Endodermal cell (in vitro differentiated cells): ENCODE data around the gene SQSTM1. TPM values are rescaled to one million over a fixed set of nuclear protein-coding genes. Genes with fewer than 3 reads are reported as not detected.
"Not testable (repeated sequence)": the region's sequence is repeated elsewhere in the genome, so short reads cannot be mapped to it uniquely, and the experiment has no call there.

Experiments used
- DNase-seq: peaks from one replicate; pipeline ENCODE4 v3.0.0-alpha.2; 2017
- H3K27ac ChIP-seq: 2 replicates; pipeline ENCODE4 v1.5.1; 2013; ENCODE audit warnings: mild to moderate bottlenecking, low read depth, low read length, moderate library complexity
- H3K27me3 ChIP-seq: 2 replicates; pipeline ENCODE4 v1.6.1; 2013; ENCODE audit warnings: mild to moderate bottlenecking, low read length, moderate library complexity; ENCODE audit not compliant: insufficient read depth, control insufficient read depth, poor library complexity, severe bottlenecking
- H3K36me3 ChIP-seq: 2 replicates; pipeline ENCODE4 v1.7.0; 2013; ENCODE audit warnings: mild to moderate bottlenecking, low read length, moderate library complexity; ENCODE audit not compliant: control insufficient read depth, insufficient read depth
- H3K4me1 ChIP-seq: one replicate; pipeline ENCODE4 v1.7.0; 2013; ENCODE audit warnings: low read length; ENCODE audit not compliant: control insufficient read depth, insufficient read depth
- H3K4me3 ChIP-seq: 2 replicates; pipeline ENCODE4 v1.5.1; 2013; ENCODE audit warnings: mild to moderate bottlenecking, low read length, moderate library complexity
- H3K9ac ChIP-seq: 2 replicates; pipeline ENCODE4 v1.6.1; 2013; ENCODE audit warnings: mild to moderate bottlenecking, low read length, moderate library complexity; ENCODE audit not compliant: poor library complexity, severe bottlenecking; ENCODE audit errors: extremely low read depth
- H3K9me3 ChIP-seq: 2 replicates; pipeline ENCODE4 v1.6.1; 2013; ENCODE audit warnings: mild to moderate bottlenecking, low read length, moderate library complexity; ENCODE audit not compliant: control insufficient read depth
- H3K27ac Mint-ChIP-seq: 2 replicates; pipeline ENCODE4 v1.8.0; 2020; ENCODE audit warnings: mixed read lengths
- H3K27me3 Mint-ChIP-seq: 2 replicates; pipeline ENCODE4 v1.8.0; 2021; ENCODE audit warnings: mild to moderate bottlenecking, mixed read lengths; ENCODE audit not compliant: insufficient read depth
- H3K36me3 Mint-ChIP-seq: 2 replicates; pipeline ENCODE4 v1.8.0; 2020; ENCODE audit warnings: low read depth, mixed read lengths
- H3K4me1 Mint-ChIP-seq: 2 replicates; pipeline ENCODE4 v1.8.0; 2020; ENCODE audit warnings: mixed read lengths
- H3K4me3 Mint-ChIP-seq: 2 replicates; pipeline ENCODE4 v1.8.0; 2020; ENCODE audit warnings: mild to moderate bottlenecking, moderate library complexity, mixed read lengths
- H3K9me3 Mint-ChIP-seq: 2 replicates; pipeline ENCODE4 v1.8.0; 2020; ENCODE audit warnings: mild to moderate bottlenecking, mixed read lengths
- WGBS, 2 experiments: methylation state at CpG; one replicate each; pipeline versions ENCODE4 v1.1.5 to v1.1.7; 2013; ENCODE audit warnings: missing lambda C conversion rate in 2 of 2, mixed read lengths in 1 of 2; ENCODE audit not compliant: insufficient coverage in 1 of 2, insufficient read length in 1 of 2; 5-methylcytosine and 5-hydroxymethylcytosine counted together
- total RNA-seq, 2 donors: library from RNA; stranded (reverse); fragmentation: NEBNext Ultra II Directional in 1 of 2; extraction: Animal tissue kit (Norgen Biotek cat#: 25700) in 1 of 2; gene quantifications; 2 replicates in 1 of 2; 3 replicates in 1 of 2; pipeline ENCODE4 v1.2.1, GENCODE V29; 2021
- TF ChIP-seq, protein P1 (sequence below): fragments of 200-600 bp; sonication (generic); conservative IDR thresholded peaks from 2 replicates; pipeline ENCODE4 v1.5.0; 2021; ENCODE audit warnings: antibody characterized with exemption, mild to moderate bottlenecking

SQSTM1 gene
- total RNA-seq, 2 donors from 2014 or later: 134 to 172 TPM

GRCh38 chr5:179783128-179783527 lies 37.6 kb upstream of the SQSTM1 start:
- no peaks in the 10 kb centered on the region for H3K4me1 Mint-ChIP-seq
- Histone ChIP-seq H3K27me3 (no peaks in the 10 kb centered on the region), H3K27ac (no peak overlapping the region), H3K4me1 (no peaks in the 10 kb centered on the region), H3K9ac (no peak overlapping the region), H3K9me3 (no peaks in the 10 kb centered on the region), H3K4me3 (no peak overlapping the region), H3K36me3 (peaks cover 10% of the 10 kb centered on the region)
- H3K9me3 Mint-ChIP-seq: no peaks in the 10 kb centered on the region
- TF ChIP-seq, protein P1, sequence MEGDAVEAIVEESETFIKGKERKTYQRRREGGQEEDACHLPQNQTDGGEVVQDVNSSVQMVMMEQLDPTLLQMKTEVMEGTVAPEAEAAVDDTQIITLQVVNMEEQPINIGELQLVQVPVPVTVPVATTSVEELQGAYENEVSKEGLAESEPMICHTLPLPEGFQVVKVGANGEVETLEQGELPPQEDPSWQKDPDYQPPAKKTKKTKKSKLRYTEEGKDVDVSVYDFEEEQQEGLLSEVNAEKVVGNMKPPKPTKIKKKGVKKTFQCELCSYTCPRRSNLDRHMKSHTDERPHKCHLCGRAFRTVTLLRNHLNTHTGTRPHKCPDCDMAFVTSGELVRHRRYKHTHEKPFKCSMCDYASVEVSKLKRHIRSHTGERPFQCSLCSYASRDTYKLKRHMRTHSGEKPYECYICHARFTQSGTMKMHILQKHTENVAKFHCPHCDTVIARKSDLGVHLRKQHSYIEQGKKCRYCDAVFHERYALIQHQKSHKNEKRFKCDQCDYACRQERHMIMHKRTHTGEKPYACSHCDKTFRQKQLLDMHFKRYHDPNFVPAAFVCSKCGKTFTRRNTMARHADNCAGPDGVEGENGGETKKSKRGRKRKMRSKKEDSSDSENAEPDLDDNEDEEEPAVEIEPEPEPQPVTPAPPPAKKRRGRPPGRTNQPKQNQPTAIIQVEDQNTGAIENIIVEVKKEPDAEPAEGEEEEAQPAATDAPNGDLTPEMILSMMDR: no peak
- no peak overlapping the region for H3K27ac Mint-ChIP-seq
- WGBS, 2 experiments: 93 to 96% methylated on average over 2 to 9 of the region's 9 CpGs
- H3K27me3 Mint-ChIP-seq: no peaks in the 10 kb centered on the region
- no peak for DNase-seq
- H3K4me3 Mint-ChIP-seq: no peak overlapping the region
- H3K36me3 Mint-ChIP-seq: peaks cover 23% of the 10 kb centered on the region

GRCh38 chr5:179786861-179787260 lies 33.8 kb upstream of the SQSTM1 start:
- no peak overlapping the region for H3K4me3 ChIP-seq
- Mint-ChIP-seq H3K4me3 (no peak overlapping the region), H3K9me3 (peaks cover 4% of the 10 kb centered on the region), H3K4me1 (no peaks in the 10 kb centered on the region), H3K27me3 (no peaks in the 10 kb centered on the region), H3K27ac (no peak overlapping the region), H3K36me3 (peaks cover 2% of the 10 kb centered on the region)
- TF ChIP-seq, protein P1: no peak
- no peak for DNase-seq
- 81 to 88% methylated on average over 10 to 12 of the region's 12 CpGs for WGBS, 2 experiments
- no peaks in the 10 kb centered on the region for H3K9me3 ChIP-seq
- H3K27ac ChIP-seq: no peak overlapping the region
- H3K36me3 ChIP-seq: no peaks in the 10 kb centered on the region
- no peaks in the 10 kb centered on the region for H3K4me1 ChIP-seq
- H3K27me3 ChIP-seq: no peaks in the 10 kb centered on the region
- H3K9ac ChIP-seq: no peak overlapping the region

DNA sequence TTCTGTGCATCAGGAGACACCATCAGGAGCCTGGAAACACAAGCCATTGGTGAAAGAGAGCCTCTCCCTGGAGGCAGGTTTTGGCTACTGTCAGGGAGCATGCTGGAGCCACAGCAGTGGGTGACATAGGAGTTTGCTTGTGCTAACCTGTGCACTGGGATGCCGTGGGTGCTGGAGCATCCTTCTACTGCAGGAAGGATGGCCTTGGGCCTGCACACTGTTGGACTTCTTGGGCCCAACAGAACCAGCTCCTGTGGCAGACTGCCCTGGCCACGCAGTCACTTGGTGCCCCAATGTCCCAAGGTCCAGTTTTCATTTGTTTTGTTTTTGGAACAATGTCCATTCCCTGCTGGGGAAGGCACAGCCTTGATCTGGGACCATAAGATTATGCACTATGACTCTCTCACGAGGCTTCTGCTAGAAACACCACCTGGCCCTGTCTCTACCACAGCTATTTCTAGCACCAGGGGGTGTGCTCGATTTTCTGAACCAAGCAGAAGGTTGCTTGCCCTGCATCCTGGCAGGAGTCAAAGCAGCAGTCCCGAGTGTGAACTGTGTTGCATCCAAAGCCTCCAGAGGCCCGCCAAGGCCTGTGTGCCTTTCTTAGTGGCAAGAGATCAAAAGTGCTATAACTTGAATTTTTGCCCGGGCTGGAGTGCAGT lies 32.4 kb upstream of the SQSTM1 start:
- H3K36me3 Mint-ChIP-seq: peaks cover 2% of the 10 kb centered on the region
- H3K36me3 ChIP-seq: no peaks in the 10 kb centered on the region
- no peaks in the 10 kb centered on the region for H3K27me3 ChIP-seq
- no peaks in the 10 kb centered on the region for H3K4me1 Mint-ChIP-seq
- H3K27ac Mint-ChIP-seq: no peak overlapping the region
- 95% methylated on average over 7 of the region's 7 CpGs for WGBS, 2 experiments
- no peaks in the 10 kb centered on the region for H3K4me1 ChIP-seq
- H3K27ac ChIP-seq: no peak overlapping the region
- DNase-seq: no peak
- H3K4me3 Mint-ChIP-seq: no peak overlapping the region
- H3K4me3 ChIP-seq: no peak overlapping the region
- no peaks in the 10 kb centered on the region for H3K9me3 ChIP-seq
- H3K27me3 Mint-ChIP-seq: no peaks in the 10 kb centered on the region
- peaks cover 4% of the 10 kb centered on the region for H3K9me3 Mint-ChIP-seq
- no peak overlapping the region for H3K9ac ChIP-seq
- TF ChIP-seq, protein P1: no peak

DNA sequence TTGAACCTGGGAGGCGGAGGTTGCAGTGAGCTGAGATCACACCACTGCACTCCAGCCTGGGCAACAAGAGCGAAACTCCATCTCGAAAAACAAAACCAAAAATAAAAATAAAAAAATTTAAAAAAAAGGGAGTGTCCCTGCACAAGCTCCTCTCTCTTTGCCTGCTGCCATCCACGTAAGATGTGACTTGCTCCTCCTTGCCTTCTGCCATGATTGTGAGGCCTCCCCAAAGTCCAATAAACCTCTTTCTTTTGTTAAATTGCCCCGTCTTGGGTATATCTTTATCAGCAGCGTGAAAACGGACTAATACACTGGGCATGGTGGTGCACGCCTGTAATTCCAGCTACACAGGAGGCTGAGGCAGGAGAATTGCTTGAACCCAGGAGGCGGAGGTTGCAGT lies 31.4 kb upstream of the SQSTM1 start:
- H3K4me1 Mint-ChIP-seq, DNase-seq, H3K36me3 ChIP-seq, H3K27ac ChIP-seq, H3K9ac ChIP-seq, H3K9me3 Mint-ChIP-seq, H3K36me3 Mint-ChIP-seq, H3K4me1 ChIP-seq, H3K4me3 Mint-ChIP-seq, H3K4me3 ChIP-seq, H3K9me3 ChIP-seq, H3K27me3 ChIP-seq, H3K27ac Mint-ChIP-seq, H3K27me3 Mint-ChIP-seq: not testable (repeated sequence)
- 86 to 94% methylated on average over 7 to 9 of the region's 9 CpGs for WGBS, 2 experiments
